Measurements from ENCODE around the gene CDK18.
A peak's percentile ranks its signal among the peaks of the same experiment; 100 is the strongest.

The CDK18 gene

DNA sequence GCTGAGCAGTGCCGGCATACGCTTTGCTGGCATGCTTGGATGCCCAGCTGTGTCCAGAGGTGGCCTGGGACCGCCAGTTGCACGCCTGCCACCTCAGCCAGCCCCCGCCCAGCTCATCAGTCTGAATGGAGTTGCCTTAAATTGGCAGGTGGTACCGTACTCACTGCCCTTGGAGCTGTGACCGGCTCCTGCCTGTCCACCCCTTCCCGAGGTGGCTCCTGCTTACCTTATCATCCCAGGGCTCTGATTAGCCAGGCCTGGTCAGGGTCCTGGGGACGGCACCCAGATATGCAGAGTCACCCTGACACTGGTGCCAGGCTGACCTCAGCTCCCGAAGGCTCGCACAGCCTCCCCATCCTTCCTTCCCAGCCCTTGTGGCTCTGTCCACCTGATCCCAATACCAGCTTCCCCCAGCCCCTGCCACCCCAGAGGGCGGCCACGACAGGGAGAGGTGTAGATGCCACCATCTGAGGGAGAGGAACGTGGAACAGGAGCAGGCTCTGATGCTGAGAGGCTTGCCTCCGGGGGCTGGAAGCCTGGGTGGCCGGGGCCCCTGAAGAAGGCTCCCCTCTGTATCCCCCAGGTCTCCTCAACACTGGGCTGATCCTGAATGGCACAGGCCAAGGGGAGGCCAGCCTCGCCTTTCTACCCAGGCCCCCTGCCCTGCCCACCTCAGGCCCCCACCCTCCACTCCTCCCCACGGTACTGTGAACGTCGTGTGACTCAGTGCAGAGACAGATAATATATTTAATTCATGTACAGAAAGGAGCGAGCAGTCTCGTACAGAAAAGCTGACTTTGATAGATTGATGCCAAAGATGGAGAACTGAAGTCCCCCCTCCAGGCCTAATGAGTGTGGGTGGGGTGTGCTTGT, 27.8 kb downstream of the CDK18 start:
- POLR2A ChIA-PET, result no interaction called here
- Histone ChIP-seq H3K4me3 (ENCODE audit: low read depth, low read length) (no peak overlapping the region), H3K27ac (ENCODE audit: extremely low read depth, low read depth, low read length) (no peak overlapping the region), H3K9me3 (ENCODE audit: control insufficient read depth, insufficient read depth, low read depth, low read length) (no peaks in the 10 kb centered on the region), H3K36me3 (ENCODE audit: control insufficient read depth in 2 of 2, insufficient read depth in 1 of 2, low read length in 2 of 2) (peaks cover 0 to 20% of the 10 kb centered on the region in 2 experiments; a peak in 1 of 3 replicates), H3K4me1 (ENCODE audit: control insufficient read depth, insufficient read depth, low read length) (no peaks in the 10 kb centered on the region)
- no peak for TF ChIP-seq ZNF600 (tag by site-specific recombination; IDR thresholded peaks at IDR 0.05)
- TF ChIP-seq ZNF266 (tag by site-specific recombination; IDR thresholded peaks at IDR 0.05; ENCODE audit: low read depth), result no peak
- TF ChIP-seq ZNF37A (tag by site-specific recombination; IDR thresholded peaks at IDR 0.05), result no peak
- TF ChIP-seq EGR2 (tag by site-specific recombination; IDR thresholded peaks at IDR 0.05; ENCODE audit: low read depth), result no peak
- TF ChIP-seq WT1 (tag by site-specific recombination; IDR thresholded peaks at IDR 0.05), result no peak
- no peak for TF ChIP-seq ZNF311 (tag by site-specific recombination; IDR thresholded peaks at IDR 0.05; ENCODE audit: borderline replicate concordance)
- TF ChIP-seq BCL11A (tag by site-specific recombination; IDR thresholded peaks at IDR 0.05; ENCODE audit: low read depth), result no peak
- CTCF ChIA-PET, result interaction anchor here (0.5 to 2.2 kb wide), 4 partner anchors 47 to 260 kb away, joined by 3 to 6 read pairs (median 3); no protein-coding TSS in a partner anchor

DNA sequence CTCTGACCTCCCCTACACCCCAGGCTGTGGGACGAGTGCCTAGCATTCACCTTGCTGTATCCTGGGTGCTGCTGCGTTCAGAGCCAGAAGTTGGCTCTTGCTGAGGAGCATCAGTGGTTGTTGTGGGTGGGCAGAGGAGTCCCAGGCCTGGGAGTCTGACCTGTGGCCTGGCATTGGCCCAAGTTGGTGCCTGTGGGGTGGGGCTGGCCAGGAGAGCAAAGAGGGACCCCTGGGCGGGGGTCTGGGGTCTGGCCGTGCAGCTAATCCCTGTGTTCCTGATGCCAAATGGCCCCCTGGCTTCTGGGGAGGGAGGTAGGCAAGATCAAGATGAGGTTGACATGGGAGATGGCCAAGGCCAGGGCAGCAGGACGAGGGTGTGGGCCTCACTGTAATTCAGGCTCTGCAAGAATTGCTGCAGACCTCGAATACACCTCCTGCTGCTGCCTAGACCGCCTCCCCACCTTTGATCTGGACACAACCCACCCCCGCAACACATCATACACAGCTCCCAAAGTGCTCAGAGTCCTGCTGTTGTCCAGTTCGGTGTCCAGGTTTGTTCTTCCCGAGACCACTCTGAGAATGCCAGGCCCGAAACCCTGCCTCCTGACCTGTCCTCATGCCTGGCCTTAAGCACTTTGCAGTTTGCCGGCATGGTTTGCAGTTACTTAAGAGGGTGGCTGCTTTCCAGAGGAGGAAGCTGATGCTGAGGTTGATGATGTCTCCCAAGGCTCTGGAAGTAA, 28.7 kb downstream of the CDK18 start:
- Histone ChIP-seq H3K4me1 (ENCODE audit: control insufficient read depth, insufficient read depth, low read length) (no peaks in the 10 kb centered on the region), H3K9me3 (ENCODE audit: control insufficient read depth, insufficient read depth, low read depth, low read length) (no peaks in the 10 kb centered on the region), H3K27ac (ENCODE audit: extremely low read depth, low read depth, low read length) (no peak overlapping the region), H3K4me3 (ENCODE audit: low read depth, low read length) (no peak overlapping the region), H3K36me3 (ENCODE audit: control insufficient read depth in 2 of 2, insufficient read depth in 1 of 2, low read length in 2 of 2) (peaks cover 0 to 20% of the 10 kb centered on the region in 2 experiments; a peak in 1 of 3 replicates)
- ChIA-PET POLR2A (no interaction called here), CTCF (interaction anchor here (0.5 to 2.7 kb wide), 8 partner anchors 9 to 261 kb away, joined by 3 to 20 read pairs (median 4); no protein-coding TSS in a partner anchor)
- TF ChIP-seq ZFP3 (tag by site-specific recombination; IDR thresholded peaks at IDR 0.05; ENCODE audit: low read depth) (no peak), ZNF610 (tag by site-specific recombination; IDR thresholded peaks at IDR 0.05; ENCODE audit: borderline replicate concordance) (no peak)
- TF ChIP-seq, protein P1, sequence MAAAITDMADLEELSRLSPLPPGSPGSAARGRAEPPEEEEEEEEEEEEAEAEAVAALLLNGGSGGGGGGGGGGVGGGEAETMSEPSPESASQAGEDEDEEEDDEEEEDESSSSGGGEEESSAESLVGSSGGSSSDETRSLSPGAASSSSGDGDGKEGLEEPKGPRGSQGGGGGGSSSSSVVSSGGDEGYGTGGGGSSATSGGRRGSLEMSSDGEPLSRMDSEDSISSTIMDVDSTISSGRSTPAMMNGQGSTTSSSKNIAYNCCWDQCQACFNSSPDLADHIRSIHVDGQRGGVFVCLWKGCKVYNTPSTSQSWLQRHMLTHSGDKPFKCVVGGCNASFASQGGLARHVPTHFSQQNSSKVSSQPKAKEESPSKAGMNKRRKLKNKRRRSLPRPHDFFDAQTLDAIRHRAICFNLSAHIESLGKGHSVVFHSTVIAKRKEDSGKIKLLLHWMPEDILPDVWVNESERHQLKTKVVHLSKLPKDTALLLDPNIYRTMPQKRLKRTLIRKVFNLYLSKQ (tag by site-specific recombination; IDR thresholded peaks at IDR 0.05; ENCODE audit: borderline replicate concordance), result no peak

GRCh38 chr1:205533748-205534443, 29.4 kb downstream of the CDK18 start:
- no peaks in the 10 kb centered on the region for H3K4me1 ChIP-seq (ENCODE audit: control insufficient read depth, insufficient read depth, low read length)
- TF ChIP-seq WT1 (tag by site-specific recombination; IDR thresholded peaks at IDR 0.05) (peak; percentile 60), ZNF544 (tag by site-specific recombination; IDR thresholded peaks at IDR 0.05) (no peak)
- TF ChIP-seq, protein P2, sequence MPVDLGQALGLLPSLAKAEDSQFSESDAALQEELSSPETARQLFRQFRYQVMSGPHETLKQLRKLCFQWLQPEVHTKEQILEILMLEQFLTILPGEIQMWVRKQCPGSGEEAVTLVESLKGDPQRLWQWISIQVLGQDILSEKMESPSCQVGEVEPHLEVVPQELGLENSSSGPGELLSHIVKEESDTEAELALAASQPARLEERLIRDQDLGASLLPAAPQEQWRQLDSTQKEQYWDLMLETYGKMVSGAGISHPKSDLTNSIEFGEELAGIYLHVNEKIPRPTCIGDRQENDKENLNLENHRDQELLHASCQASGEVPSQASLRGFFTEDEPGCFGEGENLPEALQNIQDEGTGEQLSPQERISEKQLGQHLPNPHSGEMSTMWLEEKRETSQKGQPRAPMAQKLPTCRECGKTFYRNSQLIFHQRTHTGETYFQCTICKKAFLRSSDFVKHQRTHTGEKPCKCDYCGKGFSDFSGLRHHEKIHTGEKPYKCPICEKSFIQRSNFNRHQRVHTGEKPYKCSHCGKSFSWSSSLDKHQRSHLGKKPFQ (tag by site-specific recombination; IDR thresholded peaks at IDR 0.05), result peak; percentile 53; the same call in 1 of the 2 replicates
- no peaks in the 10 kb centered on the region for H3K9me3 ChIP-seq (ENCODE audit: control insufficient read depth, insufficient read depth, low read depth, low read length)
- ChIA-PET CTCF (interaction anchor here (0.5 to 2.7 kb wide), 8 partner anchors 10 to 181 kb away, joined by 3 to 20 read pairs (median 4); no protein-coding TSS in a partner anchor), POLR2A (no interaction called here)
- no peak overlapping the region for H3K27ac ChIP-seq (ENCODE audit: extremely low read depth, low read depth, low read length)
- H3K4me3 ChIP-seq (ENCODE audit: low read depth, low read length), result no peak overlapping the region
- H3K36me3 ChIP-seq (ENCODE audit: control insufficient read depth in 2 of 2, insufficient read depth in 1 of 2, low read length in 2 of 2), result peaks cover 0 to 20% of the 10 kb centered on the region in 2 experiments; a peak in 1 of 3 replicates

All from HEK293 (cell line).